Osteocyte (in vitro differentiated cells): Measurements from ENCODE around the gene ADH4. TPM values are rescaled to one million over a fixed set of nuclear protein-coding genes. Genes with fewer than 3 reads are reported as not detected.

ENCODE experiments used
- DNase-seq: peaks from one replicate; pipeline ENCODE4 v3.0.0; 2021; ENCODE audit warnings: mixed read lengths; ENCODE audit not compliant: unreplicated experiment; ENCODE audit errors: extremely low spot score
- H3K27ac Mint-ChIP-seq: one replicate; pipeline ENCODE4 v1.8.0; 2021; ENCODE audit warnings: mild to moderate bottlenecking, mixed read lengths; ENCODE audit not compliant: unreplicated experiment
- H3K27me3 Mint-ChIP-seq: one replicate; pipeline ENCODE4 v1.8.0; 2021; ENCODE audit warnings: mixed read lengths; ENCODE audit not compliant: unreplicated experiment
- H3K36me3 Mint-ChIP-seq: one replicate; pipeline ENCODE4 v1.8.0; 2021; ENCODE audit warnings: mixed read lengths; ENCODE audit not compliant: unreplicated experiment
- H3K4me1 Mint-ChIP-seq: one replicate; pipeline ENCODE4 v1.8.0; 2021; ENCODE audit warnings: mixed read lengths; ENCODE audit not compliant: unreplicated experiment
- H3K4me3 Mint-ChIP-seq: one replicate; pipeline ENCODE4 v1.8.0; 2021; ENCODE audit warnings: mild to moderate bottlenecking, moderate library complexity, mixed read lengths; ENCODE audit not compliant: unreplicated experiment
- H3K9me3 Mint-ChIP-seq: one replicate; pipeline ENCODE4 v1.8.0; 2021; ENCODE audit warnings: mixed read lengths; ENCODE audit not compliant: unreplicated experiment
- total RNA-seq: library from RNA; stranded (reverse); gene quantifications from 2 replicates; pipeline ENCODE4 v1.2.1, GENCODE V29; 2021
- TF ChIP-seq, protein P1 (sequence below): fragments of 200-600 bp; sonication (generic); IDR thresholded peaks from 2 replicates; pipeline ENCODE4 v1.5.0; 2021; ENCODE audit warnings: antibody characterized with exemption, mild to moderate bottlenecking, moderate library complexity

Gene ADH4
- total RNA-seq, 1 donor from 2014 or later, result not detected

DNA sequence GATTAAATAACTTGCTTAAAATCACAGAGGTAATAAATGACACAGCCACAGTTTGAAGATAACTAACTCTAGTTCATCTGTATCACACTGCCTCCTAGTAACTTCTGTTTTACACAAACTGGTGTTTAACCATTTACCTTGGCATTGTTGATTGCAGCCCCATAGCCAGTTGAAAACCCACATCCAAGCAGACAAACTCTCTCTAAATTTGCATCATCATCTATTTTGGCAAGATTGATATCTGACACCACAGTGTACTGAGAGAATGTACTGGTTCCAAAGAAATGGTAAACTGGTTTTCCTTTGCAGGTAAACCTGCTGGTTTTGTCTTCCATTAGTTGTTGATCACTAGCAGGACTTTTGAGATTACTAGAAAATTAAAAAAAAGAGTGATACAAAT lies 7.8 kb downstream of the ADH4 start:
- H3K27me3 Mint-ChIP-seq, result no peaks in the 10 kb centered on the region

DNA sequence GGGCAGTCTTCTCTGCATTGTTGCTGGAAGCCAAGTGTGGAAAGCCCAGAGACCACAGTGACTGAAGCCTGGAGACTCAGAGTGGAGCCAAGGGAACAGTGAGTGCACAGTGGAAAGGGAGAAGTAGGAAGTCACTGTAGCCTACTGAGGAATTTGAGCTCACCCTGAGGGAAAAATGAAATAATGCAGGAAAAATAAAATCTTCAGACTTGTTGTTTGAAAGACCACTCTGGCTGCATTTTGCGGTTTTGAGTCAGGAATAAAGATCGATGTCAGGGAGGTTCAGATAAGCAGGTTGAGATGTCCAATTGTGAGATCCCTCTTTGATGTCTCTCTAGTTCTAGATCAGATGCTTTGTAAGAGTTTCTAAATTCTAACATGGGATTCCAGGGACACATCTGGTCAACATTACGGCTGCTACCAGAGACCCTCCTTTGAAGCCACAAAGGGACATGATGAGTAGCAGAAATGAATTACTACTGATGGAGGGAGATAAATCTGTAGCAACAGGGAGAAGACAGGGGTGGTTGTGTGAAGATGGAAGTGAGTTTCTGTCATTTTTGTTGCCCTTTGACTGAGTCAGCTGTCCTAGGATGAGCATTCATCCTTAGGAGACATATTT lies 8.4 kb downstream of the ADH4 start:
- Mint-ChIP-seq H3K9me3 (no peaks in the 10 kb centered on the region), H3K36me3 (no peaks in the 10 kb centered on the region), H3K4me1 (no peaks in the 10 kb centered on the region), H3K4me3 (no peak overlapping the region), H3K27ac (no peak overlapping the region), H3K27me3 (no peaks in the 10 kb centered on the region)
- TF ChIP-seq, protein P1, sequence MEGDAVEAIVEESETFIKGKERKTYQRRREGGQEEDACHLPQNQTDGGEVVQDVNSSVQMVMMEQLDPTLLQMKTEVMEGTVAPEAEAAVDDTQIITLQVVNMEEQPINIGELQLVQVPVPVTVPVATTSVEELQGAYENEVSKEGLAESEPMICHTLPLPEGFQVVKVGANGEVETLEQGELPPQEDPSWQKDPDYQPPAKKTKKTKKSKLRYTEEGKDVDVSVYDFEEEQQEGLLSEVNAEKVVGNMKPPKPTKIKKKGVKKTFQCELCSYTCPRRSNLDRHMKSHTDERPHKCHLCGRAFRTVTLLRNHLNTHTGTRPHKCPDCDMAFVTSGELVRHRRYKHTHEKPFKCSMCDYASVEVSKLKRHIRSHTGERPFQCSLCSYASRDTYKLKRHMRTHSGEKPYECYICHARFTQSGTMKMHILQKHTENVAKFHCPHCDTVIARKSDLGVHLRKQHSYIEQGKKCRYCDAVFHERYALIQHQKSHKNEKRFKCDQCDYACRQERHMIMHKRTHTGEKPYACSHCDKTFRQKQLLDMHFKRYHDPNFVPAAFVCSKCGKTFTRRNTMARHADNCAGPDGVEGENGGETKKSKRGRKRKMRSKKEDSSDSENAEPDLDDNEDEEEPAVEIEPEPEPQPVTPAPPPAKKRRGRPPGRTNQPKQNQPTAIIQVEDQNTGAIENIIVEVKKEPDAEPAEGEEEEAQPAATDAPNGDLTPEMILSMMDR, result no peak
- DNase-seq, result no peak

More for the DNA sequence above, 7.8 kb downstream of the ADH4 start:
- Mint-ChIP-seq H3K4me1 (no peaks in the 10 kb centered on the region), H3K27ac (no peak overlapping the region), H3K4me3 (no peak overlapping the region), H3K36me3 (no peaks in the 10 kb centered on the region), H3K9me3 (no peaks in the 10 kb centered on the region)
- TF ChIP-seq, protein P1, result no peak
- DNase-seq, result no peak

DNA sequence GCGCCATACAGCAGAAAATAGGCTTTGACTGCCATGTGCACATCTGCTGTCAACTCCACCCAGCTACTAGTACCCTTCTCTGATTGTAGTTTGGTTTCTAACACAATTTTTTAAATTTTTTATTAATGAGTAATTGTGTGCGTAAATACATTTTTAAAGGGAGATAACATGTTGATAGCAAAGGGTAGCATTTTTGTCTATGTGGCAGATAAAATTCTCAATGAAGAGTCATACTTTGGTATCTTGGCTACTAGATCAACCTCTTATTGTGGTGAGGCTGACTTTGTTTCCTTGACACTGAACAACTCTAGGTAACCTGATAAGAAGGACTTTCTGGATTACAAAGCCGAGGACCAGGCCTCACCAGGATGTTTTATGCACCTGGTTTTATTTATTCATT lies 9.5 kb downstream of the ADH4 start:
- no peak overlapping the region for H3K4me3 Mint-ChIP-seq
- TF ChIP-seq, protein P1, result no peak
- H3K27ac Mint-ChIP-seq, result no peak overlapping the region
- DNase-seq, result no peak
- peaks cover 3% of the 10 kb centered on the region for H3K9me3 Mint-ChIP-seq
- H3K27me3 Mint-ChIP-seq, result no peaks in the 10 kb centered on the region
- H3K36me3 Mint-ChIP-seq, result no peaks in the 10 kb centered on the region
- no peaks in the 10 kb centered on the region for H3K4me1 Mint-ChIP-seq

DNA sequence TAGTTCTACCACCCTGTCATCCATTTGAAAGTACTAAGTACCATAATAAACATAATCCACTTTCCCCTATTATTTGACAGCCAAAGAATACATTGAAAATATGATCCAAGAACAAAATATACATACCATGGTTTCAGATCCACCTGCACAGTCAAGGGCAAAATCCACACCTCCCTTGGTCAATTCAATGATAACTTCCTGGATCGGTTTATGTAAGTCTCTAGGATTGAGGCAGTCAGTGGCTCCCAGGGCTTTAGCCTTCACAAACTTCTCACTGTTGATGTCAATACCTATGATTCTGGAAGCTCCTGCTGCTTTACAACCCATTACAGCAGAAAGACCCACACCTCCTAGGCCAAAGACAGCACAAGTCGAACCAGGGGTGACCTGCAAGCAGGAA lies 12.7 kb downstream of the ADH4 start:
- DNase-seq, result no peak
- H3K9me3 Mint-ChIP-seq, result peaks cover 5% of the 10 kb centered on the region
- H3K4me3 Mint-ChIP-seq, result no peak overlapping the region
- no peak overlapping the region for H3K27ac Mint-ChIP-seq
- H3K4me1 Mint-ChIP-seq, result no peaks in the 10 kb centered on the region
- H3K27me3 Mint-ChIP-seq, result no peaks in the 10 kb centered on the region
- H3K36me3 Mint-ChIP-seq, result no peaks in the 10 kb centered on the region
- TF ChIP-seq, protein P1, result no peak

DNA sequence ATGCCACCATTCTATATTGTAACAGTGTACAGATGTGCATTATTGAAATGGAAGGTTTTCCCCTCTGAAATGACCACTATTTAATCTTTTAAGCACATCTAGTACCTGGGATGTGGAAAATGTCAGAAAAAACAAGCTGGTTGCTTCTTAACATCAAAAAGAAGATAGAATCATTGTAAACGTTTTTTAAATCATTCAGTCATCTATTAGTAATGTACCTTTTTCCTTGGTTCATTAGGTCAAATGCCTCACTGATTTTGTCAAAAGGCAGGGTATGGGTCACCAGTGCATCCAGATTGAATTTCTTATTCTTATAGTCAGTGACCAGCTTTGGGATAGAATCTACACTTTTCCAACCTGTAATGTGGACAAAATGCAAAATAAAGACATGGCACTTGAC lies 17.7 kb downstream of the ADH4 start:
- Mint-ChIP-seq H3K4me1 (no peaks in the 10 kb centered on the region), H3K9me3 (peaks cover 5% of the 10 kb centered on the region), H3K27me3 (no peaks in the 10 kb centered on the region), H3K36me3 (no peaks in the 10 kb centered on the region), H3K27ac (no peak overlapping the region), H3K4me3 (no peak overlapping the region)
- TF ChIP-seq, protein P1, result no peak
- no peak for DNase-seq
